Measurements from ENCODE around the gene FAM174C. TPM values are rescaled to one million over a fixed set of nuclear protein-coding genes. Genes with fewer than 3 reads are reported as not detected.

FAM174C gene
- total RNA-seq, 1 experiment from 2014 or later: 77.1 TPM

DNA sequence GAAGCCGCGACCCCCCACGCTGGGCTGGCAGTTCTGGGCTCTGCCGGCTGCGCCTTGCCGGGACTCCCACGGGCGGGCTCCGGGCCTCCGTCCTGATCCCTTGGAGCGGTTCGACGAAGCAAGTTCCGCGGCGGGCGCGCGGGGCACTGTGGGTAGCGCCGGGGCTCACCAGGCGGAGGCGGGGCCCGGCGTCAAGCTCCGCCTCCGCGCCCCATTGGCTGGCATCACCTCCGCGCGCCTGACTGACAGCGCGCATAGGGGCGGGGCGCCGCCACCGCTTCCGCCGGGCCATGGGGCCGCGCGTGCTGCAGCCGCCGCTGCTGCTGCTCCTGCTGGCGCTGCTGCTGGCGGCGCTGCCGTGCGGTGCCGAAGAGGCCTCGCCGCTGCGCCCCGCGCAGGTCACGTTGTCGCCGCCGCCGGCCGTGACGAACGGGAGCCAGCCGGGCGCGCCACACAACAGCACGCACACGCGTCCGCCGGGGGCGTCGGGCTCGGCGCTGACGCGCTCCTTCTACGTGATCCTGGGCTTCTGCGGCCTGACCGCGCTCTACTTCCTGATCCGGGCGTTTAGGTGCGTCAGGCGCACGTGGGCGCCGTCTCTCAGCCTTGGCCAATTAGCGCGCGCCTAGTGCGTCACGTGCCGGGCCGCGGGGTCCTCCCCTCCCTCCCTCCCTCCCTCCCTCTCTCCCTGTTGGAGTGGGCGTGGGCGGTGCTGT, at the start of gene FAM174C (continued):
- TF ChIP-seq, protein P1, sequence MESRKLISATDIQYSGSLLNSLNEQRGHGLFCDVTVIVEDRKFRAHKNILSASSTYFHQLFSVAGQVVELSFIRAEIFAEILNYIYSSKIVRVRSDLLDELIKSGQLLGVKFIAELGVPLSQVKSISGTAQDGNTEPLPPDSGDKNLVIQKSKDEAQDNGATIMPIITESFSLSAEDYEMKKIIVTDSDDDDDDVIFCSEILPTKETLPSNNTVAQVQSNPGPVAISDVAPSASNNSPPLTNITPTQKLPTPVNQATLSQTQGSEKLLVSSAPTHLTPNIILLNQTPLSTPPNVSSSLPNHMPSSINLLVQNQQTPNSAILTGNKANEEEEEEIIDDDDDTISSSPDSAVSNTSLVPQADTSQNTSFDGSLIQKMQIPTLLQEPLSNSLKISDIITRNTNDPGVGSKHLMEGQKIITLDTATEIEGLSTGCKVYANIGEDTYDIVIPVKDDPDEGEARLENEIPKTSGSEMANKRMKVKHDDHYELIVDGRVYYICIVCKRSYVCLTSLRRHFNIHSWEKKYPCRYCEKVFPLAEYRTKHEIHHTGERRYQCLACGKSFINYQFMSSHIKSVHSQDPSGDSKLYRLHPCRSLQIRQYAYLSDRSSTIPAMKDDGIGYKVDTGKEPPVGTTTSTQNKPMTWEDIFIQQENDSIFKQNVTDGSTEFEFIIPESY (IDR thresholded peaks at IDR 0.05; ENCODE audit: extremely low read depth, insufficient replicate concordance, low read length): no peak

DNA sequence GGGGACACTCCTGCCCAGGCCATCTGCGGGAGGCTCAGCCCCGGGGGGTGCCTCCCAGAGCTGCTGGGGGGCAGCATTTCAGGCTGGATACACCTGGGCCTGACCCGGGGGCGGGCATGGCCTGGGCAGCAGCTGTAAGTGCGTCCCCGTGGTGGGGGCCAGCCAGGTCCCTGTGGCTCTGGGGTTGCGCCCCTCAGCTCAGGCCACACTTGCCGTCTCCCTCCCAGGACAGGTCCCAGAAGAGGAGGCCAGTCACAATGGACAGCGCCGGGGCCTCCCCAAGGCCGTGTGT, 49.2 kb upstream of the FAM174C start:
- H3K4me3 ChIP-seq (replicated peaks in 1 of 2; ENCODE audit: low read depth in 1 of 2, low read length in 2 of 2): no peak overlapping the region
- POLR2A ChIA-PET: no interaction called here
- no peak overlapping the region for H3K9ac ChIP-seq (ENCODE audit: low read length)
- no peaks in the 10 kb centered on the region for H4K20me1 ChIP-seq (ENCODE audit: insufficient read depth)
- H2AFZ ChIP-seq (ENCODE audit: low read depth, low read length, poor library complexity, severe bottlenecking): no peak overlapping the region
- RAD21 ChIA-PET (ENCODE audit: low non-redundant PET in 1 of 2, low total read pairs in 2 of 2, uncharacterized antibody in 2 of 2, unreplicated experiment in 2 of 2): no interaction called here
- intact Hi-C loops (cut with micrococcal nuclease): no loop called here
- H3K36me3 ChIP-seq (ENCODE audit: control insufficient read depth in 1 of 2, insufficient read depth in 2 of 2, low read length in 2 of 2): peaks cover 0 to 6% of the 10 kb centered on the region in 2 experiments; a peak in 2 of 4 replicates
- TF ChIP-seq, protein P1 (IDR thresholded peaks at IDR 0.05; ENCODE audit: extremely low read depth, insufficient replicate concordance, low read length): no peak
- TF ChIP-seq EZH2phosphoT487 (IDR thresholded peaks at IDR 0.05; ENCODE audit: borderline replicate concordance) (no peak), JUND (IDR thresholded peaks at IDR 0.05) (no peak), EZH2 (IDR thresholded peaks at IDR 0.05) (no peak), YY1 (IDR thresholded peaks at IDR 0.05; ENCODE audit: extremely low read depth, insufficient replicate concordance, low read depth, low read length) (no peak), POLR2A (IDR thresholded peaks at IDR 0.05; ENCODE audit: borderline replicate concordance, extremely low read depth, insufficient read depth, insufficient read length) (no peak), POLR2AphosphoS5 (IDR thresholded peaks at IDR 0.05; ENCODE audit: low read depth, low read length) (no peak), RAD21 (IDR thresholded peaks at IDR 0.05; ENCODE audit: low read depth) (no peak), CEBPB (IDR thresholded peaks at IDR 0.05; ENCODE audit: low read depth) (no peak), SP1 (IDR thresholded peaks at IDR 0.05; ENCODE audit: low read depth) (no peak), SIN3A (IDR thresholded peaks at IDR 0.05; ENCODE audit: low read depth) (no peak), TCF7L2 (IDR thresholded peaks at IDR 0.05; ENCODE audit: borderline replicate concordance, extremely low read depth, insufficient read depth, insufficient read length) (no peak), FOSL1 (IDR thresholded peaks at IDR 0.05; ENCODE audit: low read depth) (no peak), SRF (IDR thresholded peaks at IDR 0.05; ENCODE audit: low read depth) (no peak), ZNF274 (IDR thresholded peaks at IDR 0.05; ENCODE audit: low read depth, low read length) (no peak)
- TF ChIP-seq, protein P2, sequence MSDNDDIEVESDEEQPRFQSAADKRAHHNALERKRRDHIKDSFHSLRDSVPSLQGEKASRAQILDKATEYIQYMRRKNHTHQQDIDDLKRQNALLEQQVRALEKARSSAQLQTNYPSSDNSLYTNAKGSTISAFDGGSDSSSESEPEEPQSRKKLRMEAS (IDR thresholded peaks at IDR 0.05): no peak
- TF ChIP-seq, protein P3, sequence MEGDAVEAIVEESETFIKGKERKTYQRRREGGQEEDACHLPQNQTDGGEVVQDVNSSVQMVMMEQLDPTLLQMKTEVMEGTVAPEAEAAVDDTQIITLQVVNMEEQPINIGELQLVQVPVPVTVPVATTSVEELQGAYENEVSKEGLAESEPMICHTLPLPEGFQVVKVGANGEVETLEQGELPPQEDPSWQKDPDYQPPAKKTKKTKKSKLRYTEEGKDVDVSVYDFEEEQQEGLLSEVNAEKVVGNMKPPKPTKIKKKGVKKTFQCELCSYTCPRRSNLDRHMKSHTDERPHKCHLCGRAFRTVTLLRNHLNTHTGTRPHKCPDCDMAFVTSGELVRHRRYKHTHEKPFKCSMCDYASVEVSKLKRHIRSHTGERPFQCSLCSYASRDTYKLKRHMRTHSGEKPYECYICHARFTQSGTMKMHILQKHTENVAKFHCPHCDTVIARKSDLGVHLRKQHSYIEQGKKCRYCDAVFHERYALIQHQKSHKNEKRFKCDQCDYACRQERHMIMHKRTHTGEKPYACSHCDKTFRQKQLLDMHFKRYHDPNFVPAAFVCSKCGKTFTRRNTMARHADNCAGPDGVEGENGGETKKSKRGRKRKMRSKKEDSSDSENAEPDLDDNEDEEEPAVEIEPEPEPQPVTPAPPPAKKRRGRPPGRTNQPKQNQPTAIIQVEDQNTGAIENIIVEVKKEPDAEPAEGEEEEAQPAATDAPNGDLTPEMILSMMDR (IDR thresholded peaks at IDR 0.05 in 2 of 3, conservative IDR thresholded peaks at IDR 0.05 in 1 of 3; ENCODE audit: borderline replicate concordance in 1 of 3, insufficient read depth in 1 of 3, low read depth in 2 of 3, low read length in 2 of 3): no peak
- BruUV-seq (replicated peaks): no TSS peak
- H3K9me3 ChIP-seq (ENCODE audit: control insufficient read depth in 1 of 2, insufficient read depth in 1 of 2, low read depth in 1 of 2, low read length in 2 of 2): no peaks in the 10 kb centered on the region
- no peak overlapping the region for H3K4me2 ChIP-seq (ENCODE audit: low read length)
- peaks cover 15 to 25% of the 10 kb centered on the region in 2 experiments for H3K4me1 ChIP-seq (ENCODE audit: control insufficient read depth in 1 of 2, insufficient read depth in 2 of 2, low read length in 2 of 2)
- ATAC-seq (no peak), DNase-seq (ENCODE audit: low read depth, low spot score) (no peak)
- peaks cover 2% of the 10 kb centered on the region; the same call in 1 of the 2 replicates for H3K79me2 ChIP-seq (ENCODE audit: insufficient read depth, low read length)
- CTCF ChIA-PET: interaction anchor here (0.9 to 1.4 kb wide), 3 partner anchors 15 to 40 kb away, joined by 3 to 5 read pairs (median 4); no protein-coding TSS in a partner anchor
- H3K9me2 ChIP-seq (ENCODE audit: insufficient read depth): no peaks in the 10 kb centered on the region
- no peaks in the 10 kb centered on the region for H3K27me3 ChIP-seq (ENCODE audit: insufficient read depth, low read length)
- peak overlapping the region; percentile 92; the same call in 1 of the 2 replicates for H3K27ac ChIP-seq (ENCODE audit: low read depth, low read length)
